Neutrophil (primary cell): ENCODE measurements around the gene RPL34.
A peak's percentile ranks its signal among the peaks of the same experiment; 100 is the strongest.

ENCODE experiments used
- H3K27ac ChIP-seq: fragments of 200-600 bp; sonication (generic); 2 replicates; pipeline ENCODE4 v1.5.1; 2016; ENCODE audit warnings: mild to moderate bottlenecking, moderate library complexity
- H3K27me3 ChIP-seq: fragments of 200-600 bp; sonication (generic); 2 replicates; pipeline ENCODE4 v1.6.0; 2016; ENCODE audit warnings: mild to moderate bottlenecking
- H3K36me3 ChIP-seq: fragments of 200-600 bp; sonication (generic); 2 replicates; pipeline ENCODE4 v1.5.1; 2017
- H3K4me1 ChIP-seq, 2 experiments: fragments of 200-600 bp in 1 of 2; sonication (generic) in 1 of 2; 1 replicate in 1 of 2; 2 replicates in 1 of 2; pipeline versions ENCODE4 v1.5.1 to v1.6.1; 2013 to 2016; ENCODE audit warnings: low read depth in 1 of 2, low read length in 1 of 2, mild to moderate bottlenecking in 1 of 2, moderate library complexity in 1 of 2; ENCODE audit not compliant: control insufficient read depth in 1 of 2, insufficient read depth in 1 of 2
- H3K4me3 ChIP-seq, 2 experiments: fragments of 200-600 bp in 1 of 2; sonication (generic) in 1 of 2; 1 replicate in 1 of 2; 2 replicates in 1 of 2; pipeline ENCODE4 v1.5.1; 2013 to 2016; ENCODE audit warnings: low read depth in 1 of 2, low read length in 1 of 2, mild to moderate bottlenecking in 1 of 2, moderate library complexity in 1 of 2
- H3K9me3 ChIP-seq: fragments of 200-600 bp; sonication (generic); 2 replicates; pipeline ENCODE4 v1.5.1; 2016
- TF ChIP-seq, protein P1 (sequence below): fragments of 200-600 bp; sonication (generic); IDR thresholded peaks from 2 replicates; pipeline ENCODE4 v1.5.1; 2016; ENCODE audit warnings: antibody characterized with exemption

RPL34 gene

GRCh38 chr4:108637856-108638255, 17.5 kb downstream of the RPL34 start:
- Histone ChIP-seq H3K4me1 (no peaks in the 10 kb centered on the region), H3K27me3 (no peaks in the 10 kb centered on the region), H3K9me3 (no peaks in the 10 kb centered on the region), H3K27ac (no peak overlapping the region), H3K4me3 (no peak overlapping the region), H3K36me3 (peaks cover 27% of the 10 kb centered on the region)
- TF ChIP-seq, protein P1, sequence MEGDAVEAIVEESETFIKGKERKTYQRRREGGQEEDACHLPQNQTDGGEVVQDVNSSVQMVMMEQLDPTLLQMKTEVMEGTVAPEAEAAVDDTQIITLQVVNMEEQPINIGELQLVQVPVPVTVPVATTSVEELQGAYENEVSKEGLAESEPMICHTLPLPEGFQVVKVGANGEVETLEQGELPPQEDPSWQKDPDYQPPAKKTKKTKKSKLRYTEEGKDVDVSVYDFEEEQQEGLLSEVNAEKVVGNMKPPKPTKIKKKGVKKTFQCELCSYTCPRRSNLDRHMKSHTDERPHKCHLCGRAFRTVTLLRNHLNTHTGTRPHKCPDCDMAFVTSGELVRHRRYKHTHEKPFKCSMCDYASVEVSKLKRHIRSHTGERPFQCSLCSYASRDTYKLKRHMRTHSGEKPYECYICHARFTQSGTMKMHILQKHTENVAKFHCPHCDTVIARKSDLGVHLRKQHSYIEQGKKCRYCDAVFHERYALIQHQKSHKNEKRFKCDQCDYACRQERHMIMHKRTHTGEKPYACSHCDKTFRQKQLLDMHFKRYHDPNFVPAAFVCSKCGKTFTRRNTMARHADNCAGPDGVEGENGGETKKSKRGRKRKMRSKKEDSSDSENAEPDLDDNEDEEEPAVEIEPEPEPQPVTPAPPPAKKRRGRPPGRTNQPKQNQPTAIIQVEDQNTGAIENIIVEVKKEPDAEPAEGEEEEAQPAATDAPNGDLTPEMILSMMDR, result no peak

DNA sequence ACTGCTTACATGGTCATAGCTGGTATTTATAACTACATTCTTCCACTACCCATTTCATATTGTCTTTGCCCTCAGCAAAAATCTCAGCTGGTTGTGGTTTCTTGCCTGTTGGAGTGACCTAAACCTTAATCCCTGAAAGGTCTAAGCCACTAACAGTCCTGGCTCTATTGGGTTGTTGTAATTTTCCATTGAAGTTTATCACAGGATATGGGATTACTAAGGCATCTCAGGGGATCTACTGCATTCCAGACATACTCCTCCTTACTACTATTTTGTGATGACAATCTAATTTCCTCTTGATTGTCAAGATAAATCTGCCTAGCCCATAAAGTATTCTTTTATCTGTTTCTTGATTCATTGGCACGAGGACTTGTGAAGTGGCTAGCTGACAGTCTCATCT, 23.9 kb downstream of the RPL34 start:
- Histone ChIP-seq H3K4me1 (no peaks in the 10 kb centered on the region), H3K9me3 (no peaks in the 10 kb centered on the region), H3K36me3 (no peaks in the 10 kb centered on the region), H3K4me3 (no peak overlapping the region), H3K27ac (no peak overlapping the region), H3K27me3 (no peaks in the 10 kb centered on the region)
- TF ChIP-seq, protein P1, result no peak

DNA sequence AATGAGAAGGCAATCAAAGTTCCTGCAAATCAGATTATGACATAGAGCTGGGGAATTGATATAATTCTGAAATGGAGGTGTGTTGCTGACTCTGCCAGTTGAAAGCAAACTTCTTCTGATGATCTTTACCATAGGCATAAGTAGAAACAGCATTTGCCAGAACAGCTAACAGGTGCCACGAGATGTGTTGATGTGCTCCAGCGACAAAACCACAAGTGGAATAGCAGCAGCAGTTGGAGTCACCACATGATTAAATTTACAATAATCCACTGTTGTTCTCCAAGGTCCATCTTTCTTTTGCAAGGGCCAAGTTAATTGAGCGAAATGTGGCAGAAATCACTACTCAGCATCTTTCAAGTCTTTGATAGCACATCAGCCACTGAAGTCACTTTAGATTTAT, 26.3 kb downstream of the RPL34 start:
- peaks cover 17 to 19% of the 10 kb centered on the region in 2 experiments for H3K4me1 ChIP-seq
- H3K27ac ChIP-seq, result no peak overlapping the region
- no peaks in the 10 kb centered on the region for H3K27me3 ChIP-seq
- H3K4me3 ChIP-seq, result no peak overlapping the region
- H3K36me3 ChIP-seq, result no peaks in the 10 kb centered on the region
- H3K9me3 ChIP-seq, result no peaks in the 10 kb centered on the region
- TF ChIP-seq, protein P1, result no peak

DNA sequence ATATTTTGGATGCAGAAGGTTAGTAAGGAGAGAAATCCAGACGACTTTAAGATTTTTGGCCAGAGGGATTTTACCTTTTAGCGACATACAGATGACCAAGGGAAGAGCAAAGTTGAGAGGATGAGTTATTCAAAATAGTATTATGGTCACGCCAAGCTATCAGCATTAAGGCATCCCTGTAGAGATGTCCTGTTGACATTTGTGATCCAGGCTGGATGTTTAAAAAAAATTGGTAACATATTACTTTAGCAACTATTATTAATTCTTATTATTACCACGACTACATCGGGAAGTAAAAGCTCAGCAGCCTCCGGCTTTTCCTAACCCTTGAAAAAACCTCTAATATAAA, 29.5 kb downstream of the RPL34 start:
- no peaks in the 10 kb centered on the region for H3K36me3 ChIP-seq
- TF ChIP-seq, protein P1, result no peak
- peak overlapping the region; percentile 71 to 82 for H3K4me3 ChIP-seq
- H3K9me3 ChIP-seq, result no peaks in the 10 kb centered on the region
- no peaks in the 10 kb centered on the region for H3K27me3 ChIP-seq
- H3K4me1 ChIP-seq, result peaks cover 18 to 20% of the 10 kb centered on the region in 2 experiments
- peak overlapping the region; percentile 78 for H3K27ac ChIP-seq

DNA sequence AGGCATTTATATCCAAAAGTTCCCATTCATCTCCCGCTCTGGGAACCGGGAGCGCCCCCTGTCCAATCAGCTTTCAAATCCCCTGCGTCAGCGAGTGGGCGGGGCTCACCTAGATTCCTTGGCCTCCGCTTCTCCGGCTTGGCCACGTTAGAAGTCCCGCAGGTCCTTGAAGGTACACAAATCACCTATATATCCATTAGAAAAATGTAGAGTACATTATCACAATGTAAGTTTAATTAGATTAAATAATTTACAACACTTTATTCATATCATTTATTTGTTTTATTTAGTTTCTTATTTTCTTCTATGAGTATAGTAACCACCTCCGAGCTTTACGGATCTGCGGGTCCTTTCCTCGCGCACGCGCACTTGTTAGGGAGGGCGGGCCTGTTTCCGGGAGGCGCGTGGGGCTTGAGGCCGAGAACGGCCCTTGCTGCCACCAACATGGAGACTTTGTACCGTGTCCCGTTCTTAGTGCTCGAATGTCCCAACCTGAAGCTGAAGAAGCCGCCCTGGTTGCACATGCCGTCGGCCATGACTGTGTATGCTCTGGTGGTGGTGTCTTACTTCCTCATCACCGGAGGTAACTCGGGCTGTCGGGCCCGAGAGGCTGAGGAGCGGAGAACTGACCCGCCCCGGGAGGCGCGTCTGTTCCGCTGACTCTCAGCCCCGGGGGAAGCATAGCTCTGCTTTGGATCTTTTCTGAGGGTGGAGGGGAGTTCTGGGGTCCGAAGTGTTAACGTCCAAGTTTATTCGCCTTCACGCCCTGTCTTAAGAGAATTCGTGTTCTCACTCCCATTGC, 30.0 kb downstream of the RPL34 start, which contains the start of gene OSTC:
Gene OSTC (plus strand): TSS at position 388 of the 802 bp plus-strand sequence. CDS start 57 bp downstream, at position 445.
- Histone ChIP-seq H3K27me3 (no peaks in the 10 kb centered on the region), H3K9me3 (no peaks in the 10 kb centered on the region)
- TF ChIP-seq, protein P1, result no peak

More for the DNA sequence above, 30.0 kb downstream of the RPL34 start, which contains the start of gene OSTC:
- peaks cover 18 to 20% of the 10 kb centered on the region in 2 experiments for H3K4me1 ChIP-seq
- H3K36me3 ChIP-seq, result no peaks in the 10 kb centered on the region
- peak within 1 kb of the TSS; percentile 71 to 82 for H3K4me3 ChIP-seq
- peak within 1 kb of the TSS; percentile 78 for H3K27ac ChIP-seq
